Right lobe of liver (tissue), 6 donors: ENCODE measurements around the gene DUSP28. TPM values are rescaled to one million over a fixed set of nuclear protein-coding genes. Genes with fewer than 3 reads are reported as not detected.

Experiments
- ATAC-seq, 4 donors: fragments of 200-7000 bp; cut with Tn5 transposase; one replicate each; pipeline ENCODE4 v1.9.1; 2020; ENCODE audit warnings: mild to moderate bottlenecking in 4 of 4, moderate library complexity in 4 of 4
- DNase-seq, 3 donors: peaks; one replicate each; pipeline ENCODE4 v3.0.0-alpha.2; 2020
- H3K27ac ChIP-seq, 3 donors: fragments of 200-600 bp; one replicate each; pipeline ENCODE4 v1.8.0; 2022
- H3K27me3 ChIP-seq, 2 donors: fragments of 200-600 bp; one replicate each; pipeline ENCODE4 v1.8.0; 2022
- H3K36me3 ChIP-seq, 4 donors: fragments of 200-600 bp; sonication (generic) in 1 of 4; one replicate each; pipeline versions ENCODE4 v1.5.1 to v1.8.0; 2017 to 2022; ENCODE audit warnings: control low read depth in 1 of 4
- H3K4me1 ChIP-seq, 4 donors: fragments of 200-600 bp; sonication (generic) in 1 of 4; one replicate each; pipeline versions ENCODE4 v1.5.1 to v1.8.0; 2017 to 2022; ENCODE audit warnings: control low read depth in 1 of 4
- H3K4me3 ChIP-seq, 3 donors: fragments of 200-600 bp; one replicate each; pipeline ENCODE4 v1.8.0; 2022
- H3K9me3 ChIP-seq, 4 donors: fragments of 200-600 bp; sonication (generic) in 1 of 4; one replicate each; pipeline versions ENCODE4 v1.5.1 to v1.8.0; 2017 to 2022; ENCODE audit warnings: control low read depth in 1 of 4
- CTCF ChIP-seq, 4 donors: fragments of 200-600 bp in 3 of 4; fragments of 450-650 bp in 1 of 4; IDR thresholded peaks; one replicate each; pipeline versions ENCODE4 v1.5.1 to v1.8.0; 2016 to 2022; ENCODE audit warnings: antibody characterized with exemption in 4 of 4, mild to moderate bottlenecking in 2 of 4
- POLR2A ChIP-seq: fragments of 450-650 bp; IDR thresholded peaks from one replicate; pipeline ENCODE4 v1.6.1; 2017; ENCODE audit warnings: antibody characterized with exemption, mild to moderate bottlenecking
- whole genome bisulfite sequencing: methylation state at CpG from one replicate; pipeline ENCODE4 v1.1.6; 2018; ENCODE audit warnings: low coverage, low lambda C conversion rate; ENCODE audit not compliant: insufficient coverage; ENCODE audit errors: missing lambda C conversion rate; 5-methylcytosine and 5-hydroxymethylcytosine counted together
- intact Hi-C, 2 donors: fragments of 100-400 bp; cut with DNase I; formaldehyde crosslinking; loops; one replicate each; pipeline versions ENCODE4 v1.11.2 to v1.14.1; 2022
- total RNA-seq, 6 experiments: library from RNA; depleted of rRNA in 2 of 6; stranded (reverse); fragments of >200 nt in 2 of 6; fragmentation: NEBNext Ultra II Directional in 3 of 6; extraction: Animal tissue kit (Norgen Biotek cat#: 25700) in 3 of 6; gene quantifications; one replicate each; pipeline versions ENCODE4 v1.1.0 to v1.2.4, GENCODE V29; 2016 to 2023
- donor health status: DM: no; HTN: yes; CAD: no.
- donor health status: DM: no; HTN: no; CAD: no.
- donor health status: DM: no; HTN: no; CAD: no.
- donor health status: DM: no; HTN: yes; CAD: no.
- donor health status: DM: no; HTN: yes; CAD: no.

DUSP28 gene
- total RNA-seq, 6 experiments from 2014 or later = 1.3 to 3.5 (median 2.1) TPM

- ATAC-seq (no peak), DNase-seq (no peak)
- no peak overlapping the region for H3K4me3 ChIP-seq
- peaks cover 0 to 26% (median 6%) of the 10 kb centered on the region in 4 donors for H3K4me1 ChIP-seq
- intact Hi-C loops = no loop called here
- no peak for TF ChIP-seq CTCF (IDR thresholded peaks at IDR 0.05)
- no peak overlapping the region for H3K27ac ChIP-seq
- H3K27me3 ChIP-seq = no peaks in the 10 kb centered on the region
- no peaks in the 10 kb centered on the region for H3K9me3 ChIP-seq
- WGBS = 85% methylated on average over 4 of the region's 6 CpGs
- H3K36me3 ChIP-seq = peaks cover 0 to 5% (median under 1%) of the 10 kb centered on the region in 4 donors
Measured at GRCh38 chr2:240591226-240591625, 31.1 kb downstream of the DUSP28 start.

GRCh38 chr2:240591784-240592183 is 31.6 kb downstream of the DUSP28 start:
- 83% methylated on average over 2 of the region's 13 CpGs for WGBS
- no peak for TF ChIP-seq CTCF (IDR thresholded peaks at IDR 0.05)
- no peak for TF ChIP-seq POLR2A
- Histone ChIP-seq H3K27me3 (no peaks in the 10 kb centered on the region), H3K36me3 (peaks cover 0 to 5% (median under 1%) of the 10 kb centered on the region in 4 donors), H3K4me3 (no peak overlapping the region), H3K9me3 (no peaks in the 10 kb centered on the region), H3K27ac (no peak overlapping the region), H3K4me1 (peaks cover 0 to 31% (median 8%) of the 10 kb centered on the region in 4 donors)
- DNase-seq = peak; percentile 14 to 38 (median 38)
- intact Hi-C loops = no loop called here
- no peak for ATAC-seq

GRCh38 chr2:240593026-240593702 is 33.0 kb downstream of the DUSP28 start:
- Histone ChIP-seq H3K36me3 (peaks cover 0 to 5% (median under 1%) of the 10 kb centered on the region in 4 donors), H3K4me1 (peaks cover 0 to 21% (median 5%) of the 10 kb centered on the region in 4 donors), H3K27me3 (no peaks in the 10 kb centered on the region), H3K27ac (no peak overlapping the region), H3K4me3 (no peak overlapping the region), H3K9me3 (no peaks in the 10 kb centered on the region)
- WGBS = 73% methylated on average over 10 of the region's 20 CpGs
- TF ChIP-seq POLR2A = no peak
- no peak for TF ChIP-seq CTCF (IDR thresholded peaks at IDR 0.05)
- intact Hi-C loops = no loop called here
- ATAC-seq (no peak), DNase-seq (peak in 2 of 3 donors; percentile 39 to 57)

- H3K27ac ChIP-seq = no peak overlapping the region
- H3K27me3 ChIP-seq = no peaks in the 10 kb centered on the region
- no peak overlapping the region for H3K4me3 ChIP-seq
- H3K9me3 ChIP-seq = no peaks in the 10 kb centered on the region
- TF ChIP-seq POLR2A (no peak), CTCF (IDR thresholded peaks at IDR 0.05) (no peak)
- peaks cover 0 to 11% (median under 1%) of the 10 kb centered on the region in 4 donors for H3K36me3 ChIP-seq
- DNase-seq (peak in 2 of 3 donors; percentile 43 to 49), ATAC-seq (no peak)
- H3K4me1 ChIP-seq = peaks cover 0 to 21% (median 5%) of the 10 kb centered on the region in 4 donors
- no CpG with 5 or more reads among the region's 19 CpGs for WGBS
- intact Hi-C loops = no loop called here
Measured at GRCh38 chr2:240593703-240594451, 33.7 kb downstream of the DUSP28 start.
